ENCODE measurements around the gene MORN1.
"Not testable (repeated sequence)": the region's sequence is repeated elsewhere in the genome, so short reads cannot be mapped to it uniquely, and the experiment has no call there.

MORN1 gene

DNA sequence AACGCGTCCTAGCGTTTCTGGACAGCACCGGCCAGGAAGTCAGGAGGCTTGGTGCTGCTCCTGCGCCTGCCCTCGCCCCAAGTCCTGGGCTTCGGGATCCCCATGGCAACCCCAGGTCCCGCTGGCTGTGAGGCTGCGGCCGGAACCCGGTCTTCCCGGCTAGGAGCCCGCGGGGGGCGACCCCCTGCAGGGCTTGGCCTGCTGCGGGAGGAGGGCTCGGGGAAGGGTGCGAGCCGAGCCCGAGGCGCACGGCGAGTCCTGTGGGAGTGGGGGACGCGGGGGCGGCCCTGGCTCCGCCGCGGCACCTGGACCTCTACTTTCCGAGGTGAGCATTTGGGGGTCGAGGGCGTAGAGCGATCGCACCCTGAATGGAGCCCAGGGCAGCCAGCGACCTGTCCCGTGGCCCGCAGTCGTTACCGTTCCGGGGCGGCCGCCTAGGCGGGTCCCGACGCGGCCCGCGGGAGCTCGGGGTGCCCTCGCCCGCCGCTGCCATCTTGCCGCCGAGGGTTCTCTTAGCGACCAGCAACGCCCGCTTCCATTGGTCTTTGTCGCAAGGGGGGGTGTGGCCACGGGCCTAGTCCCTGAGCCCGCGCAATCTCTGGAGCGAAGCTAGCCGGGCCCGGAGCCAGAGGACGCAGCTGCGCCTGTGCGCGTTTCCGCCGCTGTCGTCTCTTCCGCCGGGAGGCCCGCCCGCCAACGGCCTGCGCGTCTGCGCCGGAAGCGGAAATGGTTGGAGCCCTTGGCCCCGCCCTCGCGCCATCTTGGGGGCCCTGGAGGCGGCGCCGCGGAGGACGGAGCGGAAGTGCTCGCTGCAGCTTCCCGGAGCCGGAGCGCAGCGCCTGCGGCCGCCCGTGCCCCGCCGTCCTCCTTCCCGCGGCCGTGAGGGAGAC lies at the start of gene MORN1, which contains the start of gene RER1:
TSS of gene MORN1 (minus strand) at position 514 of the 890 bp plus-strand sequence. CDS start at position 493, 21 bp downstream.
TSS of gene RER1 (plus strand) at position 801 of the 890 bp plus-strand sequence. CDS start 3,950 bp downstream, outside the sequence.
- peak; percentile 99 for DNase-seq

DNA sequence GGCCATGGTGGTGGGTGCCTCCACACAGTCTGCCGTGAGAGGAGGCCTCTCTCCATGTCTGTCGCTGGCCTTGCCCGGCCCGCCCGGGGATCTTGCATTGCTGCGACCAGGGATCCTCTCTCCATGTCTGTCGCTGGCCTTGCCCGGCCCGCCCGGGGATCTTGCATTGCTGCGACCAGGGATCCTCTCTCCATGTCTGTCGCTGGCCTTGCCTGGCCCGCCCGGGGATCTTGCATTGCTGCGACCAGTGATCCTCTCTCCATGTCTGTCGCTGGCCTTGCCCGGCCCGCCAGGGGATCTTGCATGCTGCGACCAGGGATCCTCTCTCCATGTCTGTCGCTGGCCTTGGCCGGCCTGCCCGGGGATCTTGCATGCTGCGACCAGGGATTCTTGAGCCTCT lies 49.0 kb upstream of the MORN1 start:
- not testable (repeated sequence) for DNase-seq

DNA sequence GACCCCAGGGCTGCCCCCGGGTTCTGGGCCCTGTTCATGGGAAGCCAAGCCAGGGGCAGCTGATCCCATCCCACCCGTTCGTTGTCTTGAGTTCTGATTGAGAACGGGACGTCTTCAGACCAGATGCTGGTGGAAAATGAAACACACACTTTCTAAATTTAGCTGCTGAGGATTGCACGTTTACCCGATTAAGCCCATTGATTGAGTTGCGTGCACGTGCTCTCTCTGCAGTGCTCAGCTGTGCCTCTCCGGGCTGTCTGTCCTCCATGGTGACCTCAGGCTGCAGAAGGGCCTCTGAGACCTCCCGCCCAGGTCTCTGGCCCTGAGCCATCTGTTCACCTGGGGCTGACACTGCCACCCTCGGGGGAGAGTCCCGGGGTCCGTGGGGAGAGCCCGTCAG lies 48.0 kb upstream of the MORN1 start:
- DNase-seq: no peak

DNA sequence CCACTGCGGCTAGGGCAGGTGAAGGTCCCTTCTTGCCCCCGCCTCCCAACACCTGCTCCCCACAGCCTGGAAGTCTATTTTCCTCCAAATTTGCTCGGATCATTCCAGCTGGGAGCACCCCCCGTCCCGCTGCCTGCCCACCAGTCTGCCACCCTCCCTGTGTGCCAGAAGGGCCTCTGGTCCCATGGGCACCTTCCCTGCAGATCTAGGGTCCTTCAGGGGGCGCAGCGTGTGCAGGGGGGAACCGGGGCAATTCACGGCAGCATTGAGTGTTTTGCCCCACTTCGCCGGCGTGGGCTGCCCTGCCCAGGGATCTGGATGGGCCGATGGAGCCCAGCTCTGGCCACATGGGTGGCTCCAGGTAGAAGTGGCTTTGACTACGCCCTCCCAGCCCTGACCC lies 47.3 kb upstream of the MORN1 start:
- DNase-seq: no peak

DNA sequence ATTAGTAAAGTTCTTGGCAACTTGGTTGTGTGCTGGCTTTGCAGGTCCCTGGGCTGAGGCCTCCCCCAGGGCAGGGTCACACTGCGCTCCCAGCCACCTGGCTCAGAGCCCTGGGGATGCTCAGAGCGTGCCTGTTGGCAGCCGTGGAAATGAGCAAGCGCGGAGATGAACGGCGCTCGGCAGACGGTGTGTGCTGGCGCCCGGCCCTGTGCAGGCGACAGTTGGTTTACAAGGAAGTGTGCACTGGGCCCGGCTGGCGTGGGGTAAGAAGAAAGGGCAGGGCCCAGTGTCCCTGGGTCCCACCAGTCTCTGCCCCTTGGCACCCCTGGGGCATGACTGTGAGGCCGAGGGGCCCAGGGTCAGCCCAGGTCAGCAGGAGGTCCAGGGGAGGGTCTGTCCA lies 46.7 kb upstream of the MORN1 start:
- DNase-seq: no peak

DNA sequence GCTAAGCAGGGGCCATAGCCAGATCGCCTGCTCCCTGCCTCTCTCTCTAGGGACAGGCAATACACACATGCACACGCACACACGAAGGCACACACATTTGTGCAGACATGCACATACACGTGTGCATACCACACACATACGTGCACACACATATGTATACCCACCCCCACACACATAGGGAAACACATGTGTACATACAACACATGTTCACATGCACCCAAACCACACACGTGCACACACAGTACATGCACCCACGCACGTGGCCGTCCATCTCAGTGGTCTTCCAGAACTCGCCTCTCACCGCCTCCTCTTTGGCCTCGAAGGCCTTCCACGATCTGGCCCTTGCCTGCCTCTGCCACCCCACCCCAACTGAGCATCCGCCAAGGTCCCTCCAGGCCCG lies 46.3 kb upstream of the MORN1 start:
- no peak for DNase-seq

DNA sequence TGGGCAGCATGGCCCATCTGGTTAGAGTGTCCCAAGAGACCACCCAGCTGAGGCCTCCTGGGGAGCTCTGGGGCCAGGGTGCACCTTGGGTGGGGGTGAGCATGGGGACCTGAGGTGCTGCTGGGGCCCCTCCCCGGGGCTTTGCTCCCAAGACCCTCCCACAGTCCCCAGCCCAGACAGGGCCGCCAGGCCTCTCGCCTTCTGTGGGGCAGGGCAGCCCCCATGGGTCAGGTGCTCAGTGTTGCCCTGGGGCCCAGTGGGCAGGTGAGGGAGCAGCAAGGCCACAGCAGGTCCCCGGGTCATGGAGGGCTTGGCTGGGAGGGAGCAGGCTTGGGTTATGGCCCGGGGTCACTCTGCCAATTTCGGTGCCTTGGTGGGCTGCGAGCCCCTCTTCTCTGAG lies 45.5 kb upstream of the MORN1 start:
- no peak for DNase-seq

DNA sequence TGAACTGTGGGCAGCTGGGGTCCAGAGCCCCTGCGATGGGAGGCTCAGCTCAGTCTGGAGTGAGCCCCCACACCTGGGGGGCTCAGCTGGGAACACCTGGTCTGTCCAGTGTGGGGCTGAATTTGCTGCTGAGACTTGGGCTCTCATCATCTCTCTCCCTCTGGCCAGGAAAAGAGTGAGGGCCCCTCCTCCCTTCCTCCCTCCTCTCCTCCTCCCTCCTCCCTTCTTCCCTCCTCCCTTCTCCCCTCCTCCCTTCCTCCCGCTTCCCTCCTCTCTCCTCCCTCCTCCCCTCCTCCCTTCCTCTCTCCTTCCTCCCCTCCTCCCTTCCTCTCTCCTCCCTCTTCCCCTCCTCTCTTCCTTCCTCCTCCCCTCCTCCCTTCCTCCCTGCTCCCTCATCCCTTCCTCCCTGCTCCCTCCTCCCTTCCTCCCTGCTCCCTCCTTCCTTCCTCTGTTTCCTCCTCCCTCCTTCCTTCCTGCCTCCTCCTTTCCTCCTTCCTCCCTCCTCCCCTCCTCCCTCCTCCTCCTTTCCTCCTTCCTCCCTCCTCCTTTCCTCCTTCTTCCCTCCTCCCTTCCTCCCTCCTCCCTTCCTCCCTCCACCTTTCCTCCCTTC lies 44.5 kb upstream of the MORN1 start:
- no peak for DNase-seq

DNA sequence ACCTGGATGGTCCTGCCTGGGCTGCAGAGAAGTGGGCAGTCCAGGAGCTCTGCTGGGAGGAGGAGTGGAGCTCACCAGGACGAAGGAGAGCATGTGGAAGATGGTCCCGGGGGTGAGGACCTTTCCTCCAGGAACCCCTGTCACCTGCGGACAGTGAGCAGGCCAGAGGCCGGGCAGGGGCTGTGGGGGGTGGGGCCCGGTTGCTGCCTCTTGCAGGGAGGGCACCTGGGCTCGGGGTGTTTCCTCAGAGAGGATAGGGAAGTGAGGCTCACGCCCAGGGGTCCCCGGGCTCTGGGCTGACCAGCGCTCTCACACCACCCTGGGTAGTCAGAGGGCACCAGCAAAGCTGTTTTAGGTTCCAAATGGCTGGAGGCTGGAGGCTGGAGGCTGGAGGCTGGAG lies 43.7 kb upstream of the MORN1 start:
- no peak for DNase-seq

DNA sequence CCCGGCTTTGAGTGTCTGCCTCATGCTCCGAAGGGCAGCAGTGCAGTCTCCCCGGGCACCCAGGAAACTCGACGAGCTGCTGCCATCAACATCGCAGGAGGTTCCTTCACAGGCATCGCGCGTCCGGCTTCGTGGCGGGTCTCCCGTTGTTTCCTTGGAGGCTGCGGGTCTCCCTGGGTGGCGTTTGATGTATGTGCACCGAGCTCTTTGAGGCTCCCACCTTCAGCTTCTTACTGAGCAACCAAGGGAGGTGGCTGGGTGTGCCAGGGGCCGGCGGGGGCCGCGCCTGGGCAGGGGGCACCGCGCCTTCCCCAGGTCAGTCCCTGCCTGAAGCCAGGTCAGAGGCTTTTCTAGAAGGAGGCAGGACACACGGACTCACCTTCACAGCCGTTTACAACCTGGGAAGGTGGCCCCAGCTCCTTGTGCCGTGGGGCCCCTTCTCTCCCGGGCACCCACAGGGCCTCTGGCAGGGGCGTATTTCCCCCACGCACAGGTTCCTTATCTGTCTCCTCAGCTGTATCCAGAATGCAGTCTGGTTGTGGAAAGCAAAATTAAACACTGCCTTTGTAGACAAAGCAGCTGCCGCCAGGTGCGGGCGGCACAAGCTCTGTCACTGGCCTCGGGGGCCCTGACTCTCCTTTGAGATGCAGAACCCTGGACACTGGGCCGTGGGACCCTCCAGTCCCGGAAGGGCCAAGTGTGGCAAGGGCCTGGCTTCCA lies 42.7 kb upstream of the MORN1 start:
- no peak for DNase-seq

DNA sequence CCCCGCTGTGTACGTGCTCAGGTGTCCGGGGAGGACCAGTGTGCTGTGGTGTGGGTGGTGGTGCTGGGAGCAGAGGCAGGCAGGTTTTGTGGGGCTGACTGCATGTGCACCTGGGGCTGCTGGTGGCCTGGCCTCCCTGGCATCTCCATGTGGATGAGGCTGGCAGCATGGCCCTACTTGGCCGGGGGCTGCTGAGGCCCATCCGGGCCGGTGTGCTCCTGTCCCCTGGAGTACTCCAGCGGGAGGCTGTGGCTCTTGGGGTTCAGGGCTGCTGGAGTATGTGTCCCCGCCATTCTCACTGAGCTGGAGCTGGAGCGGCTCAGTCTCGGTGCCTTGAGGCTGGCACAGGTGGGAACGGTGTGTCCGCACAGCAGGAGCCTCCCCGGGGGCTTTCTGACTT lies 41.8 kb upstream of the MORN1 start:
- no peak for DNase-seq

DNA sequence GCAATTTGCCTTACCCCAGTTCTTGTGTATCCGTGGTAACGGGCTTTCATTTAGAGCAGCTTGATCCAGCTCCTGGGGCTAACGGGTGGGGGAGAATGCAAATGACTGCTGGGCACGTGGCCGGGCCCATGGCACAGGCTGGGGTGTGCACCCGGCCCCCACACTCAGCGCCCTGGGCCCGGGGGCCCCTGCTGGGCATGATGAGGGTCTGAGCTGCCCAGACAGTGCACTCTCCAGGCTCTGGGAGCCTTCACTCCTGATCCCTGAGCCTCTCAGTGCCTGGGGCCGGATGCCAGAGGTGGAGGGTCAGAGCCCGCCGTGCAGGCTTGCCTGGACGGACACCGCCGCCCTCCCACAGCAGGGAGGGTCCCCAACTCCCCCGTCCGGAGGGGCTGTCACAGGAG lies 41.1 kb upstream of the MORN1 start:
- DNase-seq: no peak

DNA sequence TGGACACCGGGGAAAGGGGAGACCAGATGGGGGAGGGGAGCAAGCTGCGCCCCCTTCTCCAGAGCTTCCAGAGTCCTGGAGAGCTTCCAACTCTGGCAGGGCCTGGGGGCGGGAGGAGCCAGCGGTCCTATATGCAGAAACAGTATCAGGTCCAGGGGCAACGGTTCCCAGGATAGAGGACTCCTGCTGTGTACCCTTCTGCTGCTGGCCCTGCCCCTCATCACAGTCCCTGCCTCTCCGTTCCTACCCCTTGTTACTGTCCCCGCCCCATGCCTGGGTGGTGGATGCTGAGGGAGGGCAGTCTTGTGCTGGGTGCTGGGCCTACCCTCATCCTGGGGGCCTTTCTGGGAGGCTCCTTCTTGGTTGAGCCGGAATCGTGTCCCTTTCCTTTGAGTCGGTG lies 40.2 kb upstream of the MORN1 start:
- DNase-seq: no peak

DNA sequence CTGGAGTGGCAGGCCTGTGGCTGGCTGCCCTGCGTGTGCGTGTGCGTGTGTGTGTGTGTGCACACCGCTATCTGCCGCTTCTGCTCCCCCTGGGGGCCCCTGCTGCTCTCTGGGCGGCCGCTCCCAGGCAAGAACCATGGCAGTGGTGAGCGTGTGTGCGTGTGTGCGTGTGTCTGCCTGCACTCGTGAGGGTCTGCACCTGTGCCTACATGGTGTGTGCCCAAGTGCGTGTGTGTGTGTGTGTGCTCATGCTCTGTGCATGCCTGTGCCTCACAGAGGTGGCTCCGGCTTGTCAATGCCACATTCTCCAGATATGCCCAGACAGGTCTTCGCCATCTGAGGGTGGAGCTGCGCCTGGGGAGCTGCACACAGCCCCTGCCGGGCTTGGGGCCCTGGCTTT lies 39.7 kb upstream of the MORN1 start:
- DNase-seq: no peak

DNA sequence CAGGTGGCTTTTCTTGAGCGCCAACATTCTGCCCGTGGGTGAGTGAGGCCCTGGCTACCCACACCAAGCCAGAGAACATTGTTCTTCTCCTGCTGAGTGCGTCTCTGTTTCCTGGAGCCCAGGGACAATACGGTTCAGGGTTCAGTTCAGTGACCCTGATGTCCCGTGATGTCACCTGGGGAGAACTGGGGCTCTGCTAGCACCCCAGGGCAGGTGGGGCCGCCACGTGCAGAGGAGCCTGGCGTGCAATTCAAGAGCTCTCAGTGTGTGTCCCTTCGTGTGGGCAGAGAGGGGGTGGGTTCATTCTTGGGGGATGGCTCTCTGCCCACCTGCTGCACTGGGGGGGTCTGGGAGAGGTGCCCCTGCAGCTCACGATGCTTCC lies 39.2 kb upstream of the MORN1 start:
- DNase-seq: no peak

DNA sequence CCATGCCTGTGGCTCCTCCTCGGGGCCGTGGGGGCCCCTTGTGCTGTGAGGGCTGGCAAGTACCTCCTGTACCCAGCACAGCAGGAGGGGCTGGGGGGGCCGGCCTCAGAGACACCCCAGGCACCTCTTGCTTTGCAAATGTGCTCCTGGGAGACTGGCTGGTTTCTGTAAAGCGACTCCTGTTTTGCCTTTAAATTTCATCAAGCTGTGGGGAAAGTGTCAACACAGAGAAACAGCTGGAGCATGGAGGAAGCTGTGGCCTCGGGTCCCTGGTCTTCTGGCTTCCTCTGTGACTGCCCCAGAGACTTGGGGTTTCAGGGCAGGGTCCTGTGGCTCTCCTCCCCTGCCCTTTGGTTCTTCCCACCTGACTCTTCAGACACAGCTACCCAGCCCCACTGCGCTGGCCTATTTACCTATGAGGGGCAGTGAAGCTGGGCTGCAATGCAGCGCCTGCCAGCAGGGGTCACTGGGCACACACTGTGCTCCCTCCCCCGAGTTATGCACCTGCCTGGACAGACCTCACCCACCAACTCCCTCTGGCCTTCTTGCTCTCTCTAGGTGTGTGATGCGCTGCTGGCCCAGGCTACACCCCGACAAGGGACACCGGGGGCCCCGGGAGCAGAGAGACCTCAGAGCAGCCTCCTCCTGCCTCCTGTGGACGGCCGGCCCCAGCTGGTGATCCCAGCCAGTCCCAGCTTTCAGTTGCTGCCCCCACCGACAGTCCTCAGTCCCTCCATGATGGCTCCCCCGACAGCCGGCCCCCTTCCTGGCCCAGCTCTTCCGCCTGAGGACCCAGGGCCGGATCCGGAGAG lies 38.6 kb upstream of the MORN1 start:
- DNase-seq: no peak

DNA sequence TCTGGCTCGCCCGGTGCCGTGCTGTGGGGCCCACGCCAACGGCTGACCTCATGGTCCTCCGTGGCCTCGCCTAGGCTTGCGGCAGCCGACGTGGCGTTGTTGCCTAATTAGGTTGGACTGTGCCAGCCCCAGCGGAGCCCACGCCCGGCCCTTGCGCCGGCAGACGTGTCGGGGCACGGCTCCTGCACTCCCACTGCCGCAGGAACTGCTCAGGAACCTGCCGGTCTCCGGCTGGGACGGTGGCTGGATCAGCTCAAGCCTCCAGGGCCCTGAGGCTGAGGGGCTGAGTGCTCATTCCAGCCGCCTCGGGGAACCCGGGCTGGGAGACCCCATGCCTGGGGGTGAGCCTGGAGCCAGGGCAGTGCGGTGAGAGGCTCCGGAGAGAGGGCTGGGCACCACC lies 37.1 kb upstream of the MORN1 start:
- no peak for DNase-seq

DNA sequence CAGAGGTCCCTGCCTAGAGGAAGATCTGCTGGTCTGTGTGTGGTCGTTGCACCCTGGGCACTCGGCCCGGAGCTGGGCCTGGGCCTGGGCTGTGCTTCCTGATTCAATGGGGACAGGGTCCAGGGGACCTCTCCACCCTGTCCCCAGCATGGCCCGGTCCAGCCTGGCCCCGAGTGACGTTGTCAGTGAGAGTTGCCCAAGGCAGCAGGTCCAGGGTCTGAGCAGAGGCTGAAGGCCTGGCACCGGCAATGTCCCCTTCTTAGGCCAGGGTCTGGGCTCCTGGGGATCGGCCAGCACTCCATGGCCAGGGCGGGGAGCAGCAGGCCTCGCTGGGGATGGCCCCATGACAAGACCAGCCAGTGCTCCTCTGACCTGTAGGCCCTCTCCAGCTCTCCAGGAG lies 36.6 kb upstream of the MORN1 start:
- DNase-seq: no peak

DNA sequence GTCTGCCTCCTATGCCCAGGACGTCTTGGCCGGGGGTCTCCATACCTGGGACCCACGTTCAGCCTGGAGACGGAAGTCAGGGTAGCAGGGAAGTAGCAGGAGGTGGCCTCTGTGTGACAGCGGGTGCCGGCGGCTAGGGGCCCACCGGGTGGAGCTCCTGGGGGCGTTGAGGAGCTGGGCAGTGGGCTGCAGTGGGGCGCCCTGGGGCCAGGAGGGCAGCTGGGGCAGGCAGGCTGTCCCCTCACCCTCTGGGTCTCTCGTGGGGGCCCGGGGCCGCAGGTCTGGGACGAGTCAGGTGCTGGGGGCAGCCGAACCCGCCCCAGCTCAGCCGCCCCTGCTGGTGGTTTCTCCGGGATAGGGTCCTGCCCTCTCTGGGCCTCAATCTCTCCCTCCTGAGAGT lies 35.7 kb upstream of the MORN1 start:
- DNase-seq: no peak

DNA sequence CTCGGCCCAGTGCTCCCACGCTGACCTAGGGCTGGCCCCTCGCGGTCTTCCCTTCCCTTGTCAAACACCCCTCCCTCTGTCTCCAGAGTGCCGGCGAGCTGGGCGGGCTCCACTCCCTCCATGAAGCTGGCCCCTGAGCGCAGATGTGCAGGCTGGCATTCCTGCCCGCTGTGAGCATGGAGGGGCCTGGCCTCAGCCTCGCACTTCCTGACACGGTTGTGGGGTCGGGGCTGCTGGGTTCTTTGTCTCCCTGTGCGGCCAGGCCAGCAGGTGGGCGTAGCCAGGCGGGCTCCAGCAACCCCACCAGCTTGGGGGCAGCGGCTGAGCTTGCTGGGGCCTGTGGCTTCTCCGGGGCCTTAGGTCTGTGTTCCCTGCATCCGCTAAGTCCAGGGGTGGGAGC lies 35.2 kb upstream of the MORN1 start:
- DNase-seq: no peak

DNA sequence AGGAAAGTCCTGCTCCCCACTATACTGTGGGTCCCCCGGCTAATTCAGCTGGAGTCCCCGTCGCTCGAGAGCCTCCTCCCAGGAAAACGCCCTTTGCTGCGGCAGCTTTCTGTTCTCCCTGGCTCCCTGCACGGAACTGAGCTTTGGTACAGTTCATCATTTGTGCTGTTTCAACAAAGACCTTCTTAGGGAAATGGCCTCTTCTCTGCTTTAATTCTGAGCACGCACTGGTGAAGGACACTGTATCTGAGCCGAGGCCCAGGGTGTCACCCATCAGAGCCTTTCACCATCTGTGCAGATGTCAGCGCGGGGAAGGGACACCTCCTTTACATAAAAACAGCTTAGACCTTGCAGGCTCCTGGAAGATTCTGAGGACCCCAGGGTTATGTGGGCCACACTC lies 34.5 kb upstream of the MORN1 start:
- no peak for DNase-seq

DNA sequence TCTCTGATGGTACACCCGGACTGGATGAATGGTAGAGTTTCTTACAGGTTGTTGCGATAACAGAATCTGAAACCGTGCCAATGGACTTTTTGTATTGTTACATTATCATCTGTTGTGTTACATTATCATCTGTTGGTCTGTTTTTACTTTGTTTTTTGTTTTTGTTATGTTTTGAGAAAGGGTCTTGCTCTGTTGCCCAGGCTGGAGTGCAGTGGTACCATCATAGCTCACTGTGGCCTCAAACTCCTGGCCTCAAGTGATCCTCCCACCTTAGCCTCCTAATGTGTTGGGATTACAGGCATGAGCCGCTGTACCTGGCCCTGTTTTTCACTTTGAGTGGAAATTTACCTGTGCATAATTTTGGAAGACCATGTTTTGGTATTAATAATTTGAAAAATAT lies 31.2 kb upstream of the MORN1 start:
- no peak for DNase-seq

DNA sequence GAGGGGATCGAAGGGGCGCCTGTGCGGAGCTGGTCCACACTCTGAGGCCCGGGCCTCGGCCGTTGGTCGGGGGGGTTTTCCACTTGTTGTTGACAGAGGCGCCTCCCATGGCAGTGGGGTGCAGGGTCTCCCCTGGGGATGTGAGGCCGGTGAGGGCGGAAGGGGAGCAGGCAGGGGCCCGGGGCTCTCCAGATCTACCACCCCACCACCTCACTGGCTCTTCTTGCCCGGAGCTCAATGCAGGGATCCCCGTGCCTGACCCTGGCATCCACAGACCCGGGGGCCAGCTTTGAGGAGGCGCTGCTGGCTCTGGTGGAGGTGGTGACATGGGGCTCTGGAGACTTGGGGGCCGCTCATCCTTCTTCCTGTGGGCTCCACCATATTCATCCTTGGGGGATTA lies 28.1 kb upstream of the MORN1 start:
- DNase-seq: no peak
